Measurements from ENCODE around the gene HIC1. TPM values are rescaled to one million over a fixed set of nuclear protein-coding genes. Genes with fewer than 3 reads are reported as not detected.

HIC1 gene
- total RNA-seq, 2 experiments from 2014 or later = 0.19 to 0.32 TPM

DNA sequence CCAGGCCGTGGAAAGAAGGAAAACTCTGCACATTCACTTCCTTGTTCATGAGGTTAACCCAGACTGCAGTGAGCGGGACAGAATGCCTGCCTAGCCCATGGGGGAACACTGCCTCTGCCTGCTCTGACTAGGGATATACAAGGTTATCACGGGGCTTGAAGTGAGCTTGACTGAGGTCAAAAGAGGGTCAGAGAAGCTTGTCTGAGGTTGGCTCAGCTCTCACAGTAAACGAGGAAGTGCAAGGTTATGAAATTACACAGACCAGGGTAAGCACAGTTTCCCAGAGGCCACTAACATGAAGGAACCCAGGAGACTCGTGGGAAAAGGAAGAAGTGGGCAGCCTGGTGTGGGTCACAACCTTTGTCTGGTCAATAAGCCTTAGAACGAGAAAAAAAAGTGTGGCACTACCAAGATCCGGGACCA lies 28.7 kb downstream of the HIC1 start:
- no peaks in the 10 kb centered on the region for H4K20me1 ChIP-seq (ENCODE audit: insufficient read depth, low read length)
- H3K4me3 ChIP-seq (ENCODE audit: low read depth, low read length, poor library complexity, severe bottlenecking) = no peak overlapping the region
- no peak overlapping the region for H2AFZ ChIP-seq (ENCODE audit: low read length)
- H3K9me2 ChIP-seq (ENCODE audit: insufficient read depth, low read length) = no peaks in the 10 kb centered on the region
- H3K4me1 ChIP-seq (ENCODE audit: insufficient read depth, low read length, poor library complexity, severe bottlenecking) = peaks cover 27% of the 10 kb centered on the region
- intact Hi-C loops (cut with micrococcal nuclease; ENCODE audit: unreplicated experiment) = no loop called here
- DNase-seq (ENCODE audit: low spot score) = no peak
- no peak overlapping the region for H3K27ac ChIP-seq (ENCODE audit: low read depth, low read length, poor library complexity, severe bottlenecking)
- no peaks in the 10 kb centered on the region for H3K79me2 ChIP-seq (ENCODE audit: insufficient read depth, low read depth, low read length)
- POLR2A ChIA-PET = no interaction called here
- TF ChIP-seq EZH2phosphoT487 (IDR thresholded peaks at IDR 0.05; ENCODE audit: borderline replicate concordance, low read depth, low read length) = no peak
- TF ChIP-seq, protein P1, sequence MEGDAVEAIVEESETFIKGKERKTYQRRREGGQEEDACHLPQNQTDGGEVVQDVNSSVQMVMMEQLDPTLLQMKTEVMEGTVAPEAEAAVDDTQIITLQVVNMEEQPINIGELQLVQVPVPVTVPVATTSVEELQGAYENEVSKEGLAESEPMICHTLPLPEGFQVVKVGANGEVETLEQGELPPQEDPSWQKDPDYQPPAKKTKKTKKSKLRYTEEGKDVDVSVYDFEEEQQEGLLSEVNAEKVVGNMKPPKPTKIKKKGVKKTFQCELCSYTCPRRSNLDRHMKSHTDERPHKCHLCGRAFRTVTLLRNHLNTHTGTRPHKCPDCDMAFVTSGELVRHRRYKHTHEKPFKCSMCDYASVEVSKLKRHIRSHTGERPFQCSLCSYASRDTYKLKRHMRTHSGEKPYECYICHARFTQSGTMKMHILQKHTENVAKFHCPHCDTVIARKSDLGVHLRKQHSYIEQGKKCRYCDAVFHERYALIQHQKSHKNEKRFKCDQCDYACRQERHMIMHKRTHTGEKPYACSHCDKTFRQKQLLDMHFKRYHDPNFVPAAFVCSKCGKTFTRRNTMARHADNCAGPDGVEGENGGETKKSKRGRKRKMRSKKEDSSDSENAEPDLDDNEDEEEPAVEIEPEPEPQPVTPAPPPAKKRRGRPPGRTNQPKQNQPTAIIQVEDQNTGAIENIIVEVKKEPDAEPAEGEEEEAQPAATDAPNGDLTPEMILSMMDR (conservative IDR thresholded peaks at IDR 0.05; ENCODE audit: low read length) = no peak
- no peak overlapping the region for H3K4me2 ChIP-seq (ENCODE audit: low read length)
- peaks cover 8% of the 10 kb centered on the region; the same call in 1 of the 2 replicates for H3K36me3 ChIP-seq (ENCODE audit: insufficient read depth, low read length)
- CTCF ChIA-PET (ENCODE audit: unreplicated experiment) = no interaction called here
- no TSS peak for BruUV-seq (replicated peaks)
- no peaks in the 10 kb centered on the region for H3K9me3 ChIP-seq (ENCODE audit: low read length)

DNA sequence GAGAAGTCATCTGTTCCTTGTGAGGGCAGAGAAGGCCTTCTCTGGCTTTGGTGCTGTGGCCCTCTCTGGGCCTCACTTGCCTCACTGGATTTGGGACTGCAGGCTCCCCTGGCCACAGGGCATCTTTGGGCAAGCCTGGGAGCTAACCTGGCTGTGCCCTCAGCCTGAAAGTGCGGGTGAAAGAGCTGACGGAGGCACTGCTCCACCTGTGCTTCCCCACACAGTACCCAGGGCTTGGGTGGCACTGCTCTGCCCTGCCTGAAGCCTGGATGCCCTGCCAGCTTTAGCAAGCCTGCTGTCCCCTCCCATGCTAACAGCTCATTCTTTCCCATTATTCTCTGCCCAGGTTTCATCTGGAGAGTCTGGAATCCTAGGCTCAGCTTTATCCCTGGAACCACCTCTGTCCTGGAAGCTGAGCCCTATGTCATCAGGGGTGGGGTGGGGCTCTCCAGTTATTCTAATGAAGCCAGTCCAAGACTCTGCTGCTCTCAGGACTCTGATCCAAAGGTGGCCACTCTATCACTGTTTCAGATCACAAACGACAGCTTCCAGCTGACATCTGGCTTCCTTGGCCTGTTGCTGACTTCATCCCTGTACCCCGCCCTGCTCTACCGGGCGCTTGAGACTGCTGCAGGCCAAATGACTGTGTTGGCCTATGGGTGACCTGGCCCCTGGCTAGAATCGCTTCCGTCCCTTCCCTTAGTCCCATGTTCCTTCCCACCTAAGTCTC lies 29.3 kb downstream of the HIC1 start:
- Histone ChIP-seq H3K4me3 (ENCODE audit: low read depth, low read length, poor library complexity, severe bottlenecking) (no peak overlapping the region), H3K4me2 (ENCODE audit: low read length) (no peak overlapping the region), H3K9me3 (ENCODE audit: low read length) (no peaks in the 10 kb centered on the region), H3K4me1 (ENCODE audit: insufficient read depth, low read length, poor library complexity, severe bottlenecking) (peaks cover 33% of the 10 kb centered on the region), H4K20me1 (ENCODE audit: insufficient read depth, low read length) (no peaks in the 10 kb centered on the region), H3K36me3 (ENCODE audit: insufficient read depth, low read length) (peaks cover 8% of the 10 kb centered on the region; the same call in 1 of the 2 replicates), H3K79me2 (ENCODE audit: insufficient read depth, low read depth, low read length) (no peaks in the 10 kb centered on the region), H3K9me2 (ENCODE audit: insufficient read depth, low read length) (no peaks in the 10 kb centered on the region), H2AFZ (ENCODE audit: low read length) (no peak overlapping the region), H3K27ac (ENCODE audit: low read depth, low read length, poor library complexity, severe bottlenecking) (no peak overlapping the region)
- TF ChIP-seq, protein P1 (conservative IDR thresholded peaks at IDR 0.05; ENCODE audit: low read length) = no peak
- no peak for TF ChIP-seq EZH2phosphoT487 (IDR thresholded peaks at IDR 0.05; ENCODE audit: borderline replicate concordance, low read depth, low read length)
- intact Hi-C loops (cut with micrococcal nuclease; ENCODE audit: unreplicated experiment) = no loop called here
- DNase-seq (ENCODE audit: low spot score) = no peak
- BruUV-seq (replicated peaks) = no TSS peak
- ChIA-PET POLR2A (no interaction called here), CTCF (ENCODE audit: unreplicated experiment) (no interaction called here)

Data from OCI-LY7 (cell line).